Loucy (cell line): ENCODE measurements around the gene FGF14.

Experiments
- EZH2phosphoT487 ChIP-seq: fragments of 200-600 bp; IDR thresholded peaks from 2 replicates; pipeline ENCODE4 v1.6.1; 2018; ENCODE audit warnings: antibody characterized with exemption, mild to moderate bottlenecking, moderate library complexity, borderline replicate concordance
- TF ChIP-seq, protein P1 (sequence below): fragments of 200-600 bp; sonication (generic); conservative IDR thresholded peaks from 2 replicates; pipeline ENCODE4 v1.5.1; 2014; ENCODE audit warnings: mild to moderate bottlenecking, antibody characterized with exemption, low read length

DNA sequence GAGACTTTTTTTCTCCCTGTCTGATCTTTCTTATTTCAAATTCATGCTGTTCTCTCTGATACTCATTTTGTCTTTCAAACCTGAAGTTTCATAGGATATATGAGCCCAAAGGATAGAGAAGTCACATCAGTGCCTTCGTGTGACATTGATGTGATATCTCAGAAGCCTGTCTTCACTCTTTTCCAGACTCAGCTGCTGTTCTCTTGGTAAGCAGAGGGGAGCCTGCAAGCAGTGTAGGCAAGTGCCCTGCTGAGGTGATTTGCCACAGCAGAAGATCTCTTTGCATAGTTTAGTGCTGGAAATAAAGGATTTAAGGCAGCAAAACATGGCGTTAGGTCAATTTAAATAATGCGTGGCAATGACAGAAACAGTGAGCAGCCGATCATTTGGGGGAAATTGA, 602.7 kb downstream of the FGF14 start:
- TF ChIP-seq, protein P1, sequence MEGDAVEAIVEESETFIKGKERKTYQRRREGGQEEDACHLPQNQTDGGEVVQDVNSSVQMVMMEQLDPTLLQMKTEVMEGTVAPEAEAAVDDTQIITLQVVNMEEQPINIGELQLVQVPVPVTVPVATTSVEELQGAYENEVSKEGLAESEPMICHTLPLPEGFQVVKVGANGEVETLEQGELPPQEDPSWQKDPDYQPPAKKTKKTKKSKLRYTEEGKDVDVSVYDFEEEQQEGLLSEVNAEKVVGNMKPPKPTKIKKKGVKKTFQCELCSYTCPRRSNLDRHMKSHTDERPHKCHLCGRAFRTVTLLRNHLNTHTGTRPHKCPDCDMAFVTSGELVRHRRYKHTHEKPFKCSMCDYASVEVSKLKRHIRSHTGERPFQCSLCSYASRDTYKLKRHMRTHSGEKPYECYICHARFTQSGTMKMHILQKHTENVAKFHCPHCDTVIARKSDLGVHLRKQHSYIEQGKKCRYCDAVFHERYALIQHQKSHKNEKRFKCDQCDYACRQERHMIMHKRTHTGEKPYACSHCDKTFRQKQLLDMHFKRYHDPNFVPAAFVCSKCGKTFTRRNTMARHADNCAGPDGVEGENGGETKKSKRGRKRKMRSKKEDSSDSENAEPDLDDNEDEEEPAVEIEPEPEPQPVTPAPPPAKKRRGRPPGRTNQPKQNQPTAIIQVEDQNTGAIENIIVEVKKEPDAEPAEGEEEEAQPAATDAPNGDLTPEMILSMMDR = no peak
- TF ChIP-seq EZH2phosphoT487 = no peak
